Stimulated activated CD4-positive, alpha-beta T cell treated with anti-CD3 and anti-CD28 coated beads, TNF-alpha, amount 100 ng/mL, for 24 hours (primary cell): ENCODE data around the gene CAT.

Source experiments
- DNase-seq, 3 experiments: peaks; one replicate each; pipeline ENCODE4 v3.0.0-alpha.2; 2020; ENCODE audit warnings: low read depth in 3 of 3

Gene CAT

GRCh38 chr11:34495239-34495723 is 56.5 kb downstream of the CAT start:
- no peak for DNase-seq

DNA sequence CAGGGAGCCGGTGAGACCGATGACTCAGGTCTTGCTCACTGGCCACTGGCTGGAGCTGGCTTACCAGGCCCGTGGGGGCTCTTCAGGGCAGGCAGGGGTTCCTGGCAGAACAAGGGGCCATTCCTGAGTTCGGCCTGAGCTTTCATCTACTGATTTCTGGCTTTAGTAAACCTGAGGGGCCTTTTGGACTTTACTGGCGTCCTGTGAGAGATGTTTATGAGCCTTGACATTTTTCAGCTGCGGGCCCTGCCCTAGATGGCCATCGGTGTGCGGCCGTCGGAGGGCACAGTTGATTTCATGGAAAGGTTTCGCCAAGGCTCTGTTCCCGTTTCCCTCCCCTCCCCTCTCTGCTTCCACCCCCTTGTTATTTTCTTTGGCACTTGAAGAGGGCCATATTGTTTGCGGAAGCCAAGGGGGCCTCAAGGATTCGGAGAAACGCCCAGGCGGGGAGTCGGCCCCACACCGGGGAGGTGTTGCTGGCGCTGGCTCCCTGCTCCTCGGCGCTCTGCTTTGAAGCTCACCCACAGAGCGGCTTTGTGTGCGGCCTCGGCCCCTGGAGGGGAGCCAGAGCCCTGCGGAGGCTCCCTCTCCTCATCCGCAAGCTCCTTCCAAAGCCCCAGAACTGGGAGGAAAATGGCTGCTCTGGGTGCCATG is 57.1 kb downstream of the CAT start:
- DNase-seq, result no peak

- no peak for DNase-seq
These were observed 61.2 kb downstream of the CAT start for GRCh38 chr11:34499719-34500500.

GRCh38 chr11:34501500-34501899 is 62.8 kb downstream of the CAT start:
- DNase-seq, result no peak

DNA sequence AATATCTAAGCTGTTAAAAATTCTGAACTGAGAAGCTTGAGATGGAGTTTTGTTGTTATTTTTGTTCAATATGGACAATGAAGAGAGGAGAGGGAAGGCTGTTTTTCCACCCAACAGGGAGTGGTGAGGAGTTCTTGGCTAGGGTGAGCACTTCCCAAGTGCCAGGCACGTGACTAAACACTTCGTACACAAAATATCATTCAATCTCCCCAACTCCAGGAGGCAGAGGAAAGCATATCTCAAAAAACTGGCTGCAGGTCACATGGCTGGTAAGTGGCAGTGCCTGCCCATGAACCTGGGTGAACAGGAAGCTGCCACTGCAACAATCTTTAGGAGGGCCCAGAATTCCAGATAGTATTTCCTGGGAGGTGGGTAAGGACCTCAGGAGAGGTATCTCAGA is 63.2 kb downstream of the CAT start:
- DNase-seq, result no peak

GRCh38 chr11:34502949-34503348 is 64.2 kb downstream of the CAT start:
- no peak for DNase-seq

GRCh38 chr11:34505874-34506273 is 67.1 kb downstream of the CAT start:
- no peak for DNase-seq

DNA sequence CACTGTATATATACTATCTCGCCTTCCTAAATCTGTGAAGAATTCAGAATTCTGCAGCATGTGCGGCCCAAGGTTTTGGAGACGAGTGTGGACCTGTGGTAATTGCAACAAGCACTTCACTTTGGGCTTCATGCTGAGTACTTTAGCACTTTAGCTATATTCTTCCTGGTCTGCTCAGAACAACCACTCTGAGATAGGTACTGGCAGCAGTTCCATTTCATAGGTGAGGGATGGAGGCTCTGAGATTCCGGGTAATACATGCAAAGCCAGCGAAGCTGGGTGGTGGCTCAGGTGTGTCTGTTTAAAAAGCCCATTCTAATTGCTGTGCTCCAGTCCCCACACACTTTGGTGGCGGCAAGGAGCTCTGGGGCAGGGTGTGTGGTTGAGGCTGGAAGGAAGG is 68.4 kb downstream of the CAT start:
- no peak for DNase-seq

GRCh38 chr11:34507610-34508009 is 68.9 kb downstream of the CAT start:
- no peak for DNase-seq

DNA sequence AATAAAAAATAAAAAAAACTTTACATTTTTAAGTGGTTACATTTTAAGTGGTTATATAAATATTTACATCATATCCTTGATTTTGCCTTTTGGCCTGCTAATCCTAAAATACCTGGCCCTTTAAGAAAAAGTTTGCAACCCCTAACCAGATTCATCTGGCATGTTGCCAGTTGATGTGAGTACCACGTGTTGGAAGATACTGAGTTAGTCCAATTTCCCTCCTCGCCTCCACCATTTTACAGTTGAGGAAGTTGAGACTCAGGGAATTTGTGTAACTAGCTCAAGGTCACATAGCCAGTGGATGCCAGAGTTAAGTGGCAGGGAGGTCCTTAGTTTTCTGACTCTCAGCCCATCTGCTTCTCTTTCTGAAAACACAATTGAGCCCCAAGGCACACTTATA is 69.8 kb downstream of the CAT start:
- no peak for DNase-seq

DNA sequence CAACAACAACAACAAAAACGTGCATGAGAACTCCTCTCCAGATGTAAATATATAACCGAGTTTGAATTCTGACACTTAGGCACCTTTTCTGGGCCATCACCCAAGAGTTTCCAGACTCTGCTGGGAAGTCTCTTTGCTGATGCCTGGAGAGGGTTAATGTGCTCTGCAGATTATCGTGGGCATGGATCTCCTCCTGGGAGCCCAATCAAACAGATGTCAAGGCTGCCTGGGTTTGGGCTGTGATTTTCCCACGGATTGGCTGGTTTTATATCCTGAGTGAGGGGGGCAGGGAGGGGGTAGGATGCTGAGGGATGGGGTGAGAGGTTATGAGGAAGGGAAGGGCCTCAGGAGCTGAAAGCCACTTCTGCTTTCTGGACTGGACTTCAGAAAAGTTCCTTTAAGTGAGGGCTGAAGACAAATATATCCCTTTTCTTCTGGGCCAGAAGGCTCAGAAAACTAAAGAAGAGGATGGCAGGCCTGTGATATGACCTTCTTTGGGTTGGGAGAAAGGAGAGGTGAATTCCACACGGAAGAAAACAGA is 70.7 kb downstream of the CAT start:
- no peak for DNase-seq

DNA sequence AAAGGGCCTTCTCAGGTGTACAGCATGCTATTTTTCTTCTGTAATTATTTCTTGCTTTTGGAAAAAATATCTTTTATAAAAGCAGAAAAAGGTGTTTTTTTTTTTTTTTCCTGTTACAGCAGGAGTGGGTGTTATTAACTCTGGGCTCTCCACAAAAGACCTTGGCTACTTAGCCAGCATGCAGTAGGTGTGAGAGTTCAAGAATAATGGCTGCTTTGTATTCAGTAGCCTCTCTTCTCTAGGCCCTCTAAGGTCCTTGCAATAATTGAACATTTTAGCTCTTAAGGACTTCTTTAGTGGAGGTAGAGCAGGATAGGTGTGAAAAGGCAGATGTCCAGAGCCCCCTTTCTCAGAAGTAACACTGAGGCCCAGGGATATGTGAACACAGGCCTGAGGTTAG is 71.5 kb downstream of the CAT start:
- no peak for DNase-seq

DNA sequence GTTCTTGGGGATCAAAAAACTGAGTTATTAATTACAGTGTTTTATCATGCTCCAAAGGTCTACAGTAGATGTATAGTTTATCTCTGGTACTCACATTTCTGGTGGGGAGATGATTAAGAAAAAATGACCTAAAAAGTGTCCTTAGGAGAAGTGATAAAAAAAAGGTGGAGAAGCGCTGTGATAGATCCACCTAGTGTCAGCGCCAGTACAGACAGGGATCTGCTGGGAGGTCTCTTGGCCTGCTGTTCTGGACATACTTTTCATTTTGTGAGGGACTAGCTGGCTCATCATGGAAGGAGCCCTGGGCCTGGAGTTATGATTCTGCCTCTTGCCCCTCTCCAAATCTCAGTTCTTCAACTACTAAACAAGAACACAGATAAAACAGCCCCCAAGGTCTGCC is 71.9 kb downstream of the CAT start:
- no peak for DNase-seq

GRCh38 chr11:34512840-34513681 is 74.3 kb downstream of the CAT start:
- DNase-seq, result peak; percentile 13 to 53 (median 33)

DNA sequence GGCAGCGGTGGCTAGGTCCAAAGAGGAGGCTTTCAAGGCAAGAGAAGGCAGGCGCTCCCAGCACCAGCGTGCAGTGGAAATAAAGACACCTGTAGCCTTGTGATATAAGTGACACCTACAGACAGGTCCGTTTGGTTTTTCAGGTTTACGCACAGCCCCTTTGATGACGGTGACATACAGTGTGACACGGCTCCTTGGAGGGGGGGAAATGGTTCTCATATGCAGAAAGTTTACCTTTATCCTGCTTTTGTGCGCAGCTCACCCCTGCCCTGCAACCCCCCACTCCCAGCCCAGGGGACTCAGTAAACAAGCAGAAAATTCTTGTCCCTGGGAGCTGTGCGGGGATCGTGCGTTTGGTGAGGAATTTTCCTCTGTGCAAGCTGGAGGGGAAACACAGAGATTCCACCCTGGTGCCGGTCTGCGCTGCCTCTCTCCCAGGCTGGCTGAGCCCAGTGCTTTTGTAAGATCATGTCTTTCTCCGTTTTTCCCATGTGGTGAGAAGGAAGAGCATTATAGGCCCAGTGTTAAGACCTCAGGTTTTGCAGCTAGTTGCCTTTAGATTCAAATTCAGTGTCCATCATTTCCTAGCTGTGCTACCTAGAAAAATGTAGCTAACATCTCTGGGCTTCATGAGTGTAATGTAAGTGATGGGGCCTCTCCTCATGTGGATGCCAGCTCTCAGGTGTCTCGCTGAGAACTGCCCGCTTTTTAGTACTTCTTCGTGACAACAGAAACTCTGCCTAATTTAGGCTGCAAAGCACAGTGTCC is 75.1 kb downstream of the CAT start, which contains the start of gene ELF5:
Gene ELF5 (minus strand): TSS at position 113 of the 768 bp plus-strand sequence. CDS start 8,045 bp downstream, outside the sequence.
- no peak for DNase-seq

- DNase-seq, result no peak
These were observed 75.9 kb downstream of the CAT start for GRCh38 chr11:34514597-34514996.

GRCh38 chr11:34516247-34517040 is 77.7 kb downstream of the CAT start:
- DNase-seq, result no peak

GRCh38 chr11:34519595-34520235 is 81.0 kb downstream of the CAT start:
- DNase-seq, result no peak

- no peak for DNase-seq
These were observed 82.5 kb downstream of the CAT start for GRCh38 chr11:34521265-34521664.
